Activated CD4-positive, CD25-positive, alpha-beta regulatory T cell (primary cell): Measurements from ENCODE around the gene PPP1R1C.
"Not testable (repeated sequence)": the region's sequence is repeated elsewhere in the genome, so short reads cannot be mapped to it uniquely, and the experiment has no call there.

ENCODE experiments used
- DNase-seq, 4 experiments: peaks; one replicate each; lab custom pipeline; 2025; lab: John Stamatoyannopoulos, UW

The PPP1R1C gene

DNA sequence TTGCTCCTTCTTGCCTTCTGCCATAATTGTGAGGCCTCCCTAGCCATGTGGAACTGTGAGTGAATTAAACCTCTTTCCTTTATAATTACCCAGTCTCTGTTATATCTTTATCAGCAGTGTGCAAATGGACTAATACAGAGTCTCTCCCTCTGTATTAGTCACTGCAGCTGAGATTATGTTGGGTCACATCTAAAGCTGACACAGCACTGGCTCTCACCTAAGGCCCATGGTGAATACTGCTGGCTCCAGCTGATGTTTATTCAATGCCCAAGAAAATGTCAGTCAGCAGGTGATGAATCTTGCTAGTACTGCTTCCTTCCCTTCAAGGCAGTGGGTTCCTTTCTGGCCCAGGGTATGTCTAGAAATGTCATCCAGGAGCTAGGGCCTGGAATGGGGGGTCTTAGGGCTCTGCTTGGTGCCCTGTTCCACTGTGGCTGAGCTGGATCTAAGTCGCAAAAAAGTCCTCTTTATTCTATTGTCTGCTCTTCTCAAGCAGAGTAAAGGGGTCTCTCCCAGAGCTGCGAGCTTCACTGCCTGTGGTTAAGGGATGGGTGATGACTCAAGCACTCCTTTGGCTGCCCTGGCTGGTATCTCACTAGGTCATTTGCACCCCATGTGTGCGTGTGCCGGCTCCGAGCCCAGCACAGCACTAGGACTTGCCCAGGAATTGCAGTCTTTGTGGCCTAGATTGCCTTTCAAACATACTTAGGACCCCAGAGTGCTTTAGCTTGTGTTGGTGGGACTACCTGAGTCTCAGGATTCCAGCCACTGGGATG is 29.9 kb downstream of the PPP1R1C start:
- DNase-seq, result no peak

- DNase-seq, result no peak
Measured at GRCh38 chr2:182018218-182018617, 32.6 kb downstream of the PPP1R1C start.

DNA sequence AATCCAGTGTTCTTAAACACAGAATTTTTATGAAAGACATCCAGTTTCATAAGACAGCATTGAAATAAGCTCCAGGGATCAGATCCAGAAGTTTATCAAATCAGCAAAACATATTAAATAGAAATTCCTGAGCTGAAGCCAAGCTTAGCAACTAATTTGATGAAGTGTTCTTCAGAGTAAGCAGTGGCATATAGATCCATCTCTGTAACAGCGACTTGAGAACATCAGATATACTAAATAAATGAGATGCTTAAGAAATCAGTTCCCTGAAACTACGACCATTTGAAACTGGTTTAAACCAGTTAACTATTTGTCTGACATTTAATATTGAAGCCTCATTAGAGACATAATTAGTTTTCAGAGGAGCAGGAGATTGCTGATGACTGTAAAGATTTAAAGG is 34.1 kb downstream of the PPP1R1C start:
- no peak for DNase-seq

- no peak for DNase-seq
Measured at GRCh38 chr2:182020286-182021070, 34.8 kb downstream of the PPP1R1C start.

- DNase-seq, result no peak
Measured at GRCh38 chr2:182023235-182023634, 37.6 kb downstream of the PPP1R1C start.

- not testable (repeated sequence) for DNase-seq
Measured at GRCh38 chr2:182030875-182031274, 45.2 kb downstream of the PPP1R1C start.

- DNase-seq, result no peak
Measured at GRCh38 chr2:182031956-182032355, 46.3 kb downstream of the PPP1R1C start.

DNA sequence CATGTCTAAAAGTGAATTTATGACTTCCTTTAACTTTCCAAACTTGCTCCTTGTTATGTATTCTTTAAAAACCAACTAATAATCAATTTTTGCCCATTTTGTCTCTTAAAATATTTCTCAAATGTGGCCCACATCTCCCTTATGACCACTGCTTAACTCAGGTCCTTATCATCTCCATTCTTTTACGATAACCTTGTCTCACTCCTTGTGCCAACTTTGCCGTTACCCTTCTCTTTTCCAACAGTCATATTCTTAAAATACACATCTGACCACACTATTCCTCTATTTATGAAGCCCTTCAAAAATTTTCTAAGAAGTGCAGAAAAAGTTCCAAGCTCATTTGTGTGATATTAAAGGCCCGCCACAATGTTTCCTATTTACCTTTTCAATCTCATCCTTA is 47.8 kb downstream of the PPP1R1C start:
- DNase-seq, result no peak

- no peak for DNase-seq
Measured at GRCh38 chr2:182038576-182038975, 52.9 kb downstream of the PPP1R1C start.

- no peak for DNase-seq
Measured at GRCh38 chr2:182043021-182043420, 57.4 kb downstream of the PPP1R1C start.

GRCh38 chr2:182043861-182044260 is 58.2 kb downstream of the PPP1R1C start:
- no peak for DNase-seq

DNA sequence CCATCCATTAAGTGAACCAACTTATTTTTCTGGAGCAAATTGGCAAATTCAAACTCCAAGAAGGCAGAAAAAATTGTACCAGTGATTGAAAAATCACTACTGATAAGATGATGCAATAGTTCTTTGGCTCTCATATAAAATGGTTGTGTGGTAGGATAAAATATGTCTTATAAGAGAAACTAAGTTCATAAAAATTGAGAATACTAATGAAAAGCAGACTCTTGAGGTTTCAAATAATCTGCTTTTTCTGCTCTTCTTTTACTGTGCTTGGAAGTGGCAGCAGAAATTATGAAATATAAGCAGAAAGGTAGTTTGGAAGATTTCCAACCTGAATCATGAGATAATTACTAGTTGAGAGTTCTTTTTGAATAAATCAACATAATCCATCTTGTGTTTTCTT is 61.9 kb downstream of the PPP1R1C start:
- no peak for DNase-seq

GRCh38 chr2:182048088-182048487 is 62.4 kb downstream of the PPP1R1C start:
- DNase-seq, result no peak

DNA sequence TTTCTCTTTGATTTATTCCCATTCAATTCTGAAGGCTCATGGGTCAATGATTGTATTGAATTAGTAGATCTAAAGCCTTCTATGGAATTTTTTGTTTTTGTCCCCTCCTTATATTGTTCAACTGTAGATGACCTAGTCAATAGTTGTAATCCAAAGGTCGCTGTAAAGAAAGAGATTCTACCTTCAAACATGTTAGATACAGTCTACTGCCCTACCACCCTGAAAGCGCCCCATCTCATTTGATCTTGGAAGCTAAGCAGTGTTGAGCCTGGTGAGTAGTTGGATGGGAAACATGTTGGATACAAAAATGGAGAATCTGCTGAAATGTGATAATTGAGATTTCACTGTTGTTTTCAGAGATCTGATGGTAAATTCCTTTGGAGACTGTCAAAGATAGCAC is 63.0 kb downstream of the PPP1R1C start:
- DNase-seq, result no peak

DNA sequence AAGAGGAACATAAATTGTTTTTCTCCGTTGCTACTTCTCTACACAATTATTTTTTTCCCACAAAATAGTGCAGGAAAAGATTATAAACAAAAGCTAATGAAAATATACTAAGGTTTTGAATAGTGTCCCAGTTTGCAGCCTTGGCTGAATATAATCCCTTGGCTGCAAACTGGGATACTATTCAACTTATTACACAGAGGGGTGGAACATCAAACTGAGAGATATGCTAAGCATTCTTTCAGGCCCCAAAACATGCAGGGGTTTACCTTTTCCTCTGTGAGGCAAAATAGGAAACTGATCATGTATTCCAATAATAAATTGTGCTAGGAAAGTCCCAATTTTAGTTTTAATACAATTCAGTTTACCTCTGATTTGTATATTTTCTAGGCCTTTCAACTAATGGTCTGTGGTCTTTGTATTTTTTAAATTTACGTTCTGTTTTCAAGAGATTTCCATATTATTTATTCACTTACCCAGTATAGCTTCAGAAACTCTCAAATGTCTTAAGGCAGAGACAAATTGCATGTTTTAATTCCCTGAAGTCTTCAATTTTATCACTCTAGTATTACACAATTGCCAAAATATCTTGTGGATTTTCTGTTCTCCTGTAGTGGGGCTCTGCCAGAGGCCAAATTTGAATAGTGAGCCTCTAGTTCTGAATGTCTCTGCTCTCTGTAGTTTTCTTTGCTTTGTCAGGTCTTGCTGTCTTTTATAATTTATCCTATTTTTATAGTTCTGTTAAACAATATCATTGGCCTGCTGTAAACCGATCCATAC is 63.9 kb downstream of the PPP1R1C start:
- no peak for DNase-seq

GRCh38 chr2:182050333-182051135 is 64.9 kb downstream of the PPP1R1C start:
- DNase-seq, result no peak

DNA sequence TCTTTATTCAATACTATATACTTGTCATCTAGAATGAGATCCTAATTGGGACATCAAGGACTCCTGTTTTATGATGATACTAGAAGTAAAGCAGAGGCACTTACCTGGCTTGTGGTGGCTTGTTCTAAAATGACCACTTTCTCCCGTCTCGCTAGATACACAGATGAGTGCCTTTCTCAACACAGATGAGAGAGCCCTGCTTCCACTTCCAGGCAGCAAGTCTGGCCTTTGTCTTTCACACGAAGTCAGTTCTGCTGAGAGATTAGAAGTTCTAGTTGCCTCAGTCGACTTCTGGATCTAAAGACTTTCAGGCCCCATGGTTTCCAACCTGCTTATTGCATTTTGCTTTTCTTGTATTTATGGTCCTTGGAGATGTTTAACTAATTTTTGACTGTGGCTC is 70.3 kb downstream of the PPP1R1C start:
- no peak for DNase-seq

GRCh38 chr2:182057002-182057401 is 71.3 kb downstream of the PPP1R1C start:
- no peak for DNase-seq

GRCh38 chr2:182058056-182058455 is 72.4 kb downstream of the PPP1R1C start:
- DNase-seq, result no peak

DNA sequence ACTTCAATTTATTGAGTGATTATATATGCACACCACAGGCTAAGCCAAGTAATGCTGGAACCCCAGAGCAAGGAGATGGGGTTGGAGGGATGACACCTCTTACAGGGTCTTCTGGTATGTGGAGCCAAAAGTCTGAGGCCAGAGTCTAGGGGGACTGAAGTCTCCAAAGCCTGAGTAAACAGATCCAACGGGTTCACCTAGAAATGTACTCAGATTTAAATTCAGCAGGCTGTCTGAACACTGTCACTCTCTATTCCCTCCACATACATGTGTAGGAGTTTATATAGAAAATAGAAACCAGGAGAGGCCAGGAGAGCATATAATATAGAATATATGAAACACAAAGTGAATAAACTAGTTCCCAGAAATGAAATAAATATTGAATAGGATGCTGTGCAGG is 76.1 kb downstream of the PPP1R1C start:
- DNase-seq, result no peak

DNA sequence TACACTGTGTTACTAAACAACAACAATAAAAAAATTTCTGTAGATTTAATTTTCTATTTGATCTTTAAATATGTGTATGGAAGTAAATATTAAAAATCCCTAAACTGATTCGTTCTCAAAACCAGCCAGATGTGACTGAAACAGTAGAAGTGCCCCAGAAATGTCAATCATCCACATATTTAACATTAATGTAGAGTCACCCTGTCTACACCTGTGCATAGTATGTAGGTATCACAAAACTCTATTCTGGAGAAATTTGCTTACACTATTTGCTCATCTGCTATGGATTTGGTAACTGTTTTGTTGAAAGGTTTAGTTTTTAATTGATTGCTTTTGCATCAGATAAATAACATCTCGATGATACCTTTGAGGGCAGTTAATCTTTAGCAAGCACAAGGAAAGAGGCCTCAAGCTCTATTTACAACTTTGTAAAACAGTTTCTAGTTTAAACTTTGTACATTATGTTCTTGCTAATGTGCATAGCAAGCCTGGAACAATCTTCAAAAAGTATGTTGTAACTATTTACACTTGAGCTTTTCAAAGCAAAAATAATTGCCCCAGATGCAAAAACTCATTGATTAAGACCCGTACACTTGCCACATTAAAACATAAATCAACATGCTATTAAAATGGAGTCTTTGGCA is 76.8 kb downstream of the PPP1R1C start:
- DNase-seq, result no peak
